GM20431 (cell line): ENCODE measurements around the gene LDB2.

Source experiments
- in situ Hi-C: fragments of 300-500 bp; cut with MseI, MboI; formaldehyde crosslinking; loops from one replicate; pipeline ENCODE4 v1.15.0; 2020; ENCODE audit warnings: low sequenced_read_pairs; ENCODE audit not compliant: unreplicated experiment

Gene LDB2

DNA sequence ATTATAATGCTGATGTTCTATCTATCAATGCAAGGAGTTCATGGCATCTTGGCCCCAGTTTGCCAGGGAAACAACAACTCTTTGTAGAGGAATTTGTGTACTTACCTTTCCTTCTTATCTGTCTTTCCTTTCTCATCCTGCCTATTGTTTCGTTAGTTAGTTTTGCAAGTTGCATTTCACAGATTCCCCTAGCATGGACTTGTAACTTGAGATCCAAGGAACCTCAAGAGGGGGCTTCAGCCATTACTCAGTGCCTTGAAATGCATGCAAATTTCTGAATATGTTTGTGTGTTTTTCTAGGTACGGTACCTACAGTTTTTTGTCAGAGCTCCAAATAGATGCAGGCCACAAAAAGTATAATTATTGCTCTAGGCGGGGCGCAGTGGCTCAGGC, 203.6 kb downstream of the LDB2 start:
- in situ Hi-C loops = no loop called here

DNA sequence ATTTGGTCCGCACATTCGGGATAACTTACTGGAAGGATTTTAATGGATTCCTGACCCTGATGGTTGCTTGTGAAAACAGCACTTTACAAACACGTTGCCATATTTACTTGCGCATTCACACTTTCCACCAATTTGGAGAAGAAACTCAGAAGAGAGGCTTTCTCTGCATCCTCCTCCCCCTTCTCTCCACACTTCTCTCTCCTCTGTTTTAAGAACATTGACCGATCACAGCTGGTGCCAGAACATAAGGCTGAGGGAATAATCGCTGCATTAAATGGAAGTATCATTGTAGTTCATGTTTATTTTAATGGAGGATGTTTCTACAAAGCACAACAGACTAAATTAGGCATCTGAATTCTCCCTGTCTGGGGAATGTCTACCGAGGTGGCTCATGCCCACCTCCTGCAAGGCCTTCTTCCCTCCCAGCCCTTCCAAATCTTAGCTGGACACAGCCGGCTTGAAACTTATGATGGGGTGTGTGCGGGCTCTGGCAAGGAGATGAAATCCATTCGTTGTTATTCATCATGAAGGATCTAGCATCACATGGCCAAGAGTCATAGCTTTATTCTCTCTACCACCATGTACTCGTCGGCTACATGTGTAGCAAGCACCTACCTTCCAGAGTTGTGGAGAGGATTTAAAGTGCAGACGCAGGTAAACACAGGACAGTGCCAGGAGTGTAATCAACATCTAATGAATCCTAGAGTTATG, 204.1 kb downstream of the LDB2 start:
- in situ Hi-C loops = no loop called here

DNA sequence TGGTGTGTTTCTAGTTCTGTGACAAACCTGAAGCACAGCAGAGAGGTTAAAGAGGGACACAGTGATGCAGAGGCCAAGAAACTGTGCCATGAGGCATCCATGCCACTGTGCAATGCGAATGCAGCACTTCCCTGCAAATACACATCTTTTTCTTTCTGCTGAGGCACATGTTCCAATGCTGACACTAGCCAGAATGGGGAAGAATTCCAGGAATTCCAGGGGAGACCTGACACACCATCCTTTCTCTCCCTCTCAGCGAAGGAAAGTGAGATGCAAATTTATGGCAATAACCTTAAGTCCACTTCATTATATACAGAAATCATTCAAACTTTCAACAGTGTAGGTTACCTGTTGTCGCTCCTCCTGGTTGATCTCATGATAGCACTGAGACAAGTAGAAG, 204.8 kb downstream of the LDB2 start:
- in situ Hi-C loops = no loop called here

DNA sequence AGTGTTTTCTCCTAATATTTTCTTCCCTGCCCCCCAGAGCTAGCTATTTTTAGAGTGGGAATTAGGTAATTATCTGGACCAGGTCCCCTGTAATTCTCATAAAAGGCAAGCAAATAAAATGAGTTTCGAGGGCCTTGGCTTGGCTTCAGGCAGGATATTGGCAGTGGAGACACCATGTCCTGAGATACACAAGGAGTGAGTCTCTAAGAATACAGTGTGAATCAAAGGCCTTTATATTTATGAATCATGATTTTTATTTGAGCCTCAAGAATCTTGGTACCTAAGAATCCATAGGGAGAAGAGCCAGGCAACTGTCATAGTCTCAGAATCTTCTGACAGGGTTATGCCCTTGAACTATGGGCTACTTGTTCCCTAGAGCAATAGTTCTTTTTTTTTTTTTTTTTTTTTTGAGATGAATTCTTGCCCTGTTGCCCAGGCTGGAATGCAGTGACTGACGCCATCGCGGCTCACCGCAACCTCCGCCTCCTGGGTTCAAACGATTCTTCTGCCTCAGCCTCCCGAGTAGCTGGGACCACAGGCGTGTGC, 205.4 kb downstream of the LDB2 start:
- in situ Hi-C loops = no loop called here

DNA sequence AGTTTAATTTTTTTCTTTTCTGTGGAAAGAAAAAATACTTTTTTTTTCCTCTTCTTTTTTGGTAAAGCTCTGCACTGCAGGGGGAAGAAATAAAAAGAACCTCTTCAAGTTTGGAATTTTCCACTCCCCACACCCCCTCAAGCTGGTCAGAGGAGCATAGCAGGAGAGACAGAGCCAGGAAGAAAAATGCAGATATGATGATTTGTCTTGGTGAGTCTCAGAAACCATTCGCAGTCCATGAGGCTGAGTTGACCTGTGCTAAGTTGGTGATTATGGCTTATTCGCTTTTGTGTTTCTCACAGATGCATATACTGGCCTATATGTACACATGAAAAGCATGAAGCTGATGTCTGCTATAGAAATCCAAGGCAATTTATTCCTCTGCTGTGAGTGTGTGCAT, 205.9 kb downstream of the LDB2 start:
- in situ Hi-C loops = no loop called here

DNA sequence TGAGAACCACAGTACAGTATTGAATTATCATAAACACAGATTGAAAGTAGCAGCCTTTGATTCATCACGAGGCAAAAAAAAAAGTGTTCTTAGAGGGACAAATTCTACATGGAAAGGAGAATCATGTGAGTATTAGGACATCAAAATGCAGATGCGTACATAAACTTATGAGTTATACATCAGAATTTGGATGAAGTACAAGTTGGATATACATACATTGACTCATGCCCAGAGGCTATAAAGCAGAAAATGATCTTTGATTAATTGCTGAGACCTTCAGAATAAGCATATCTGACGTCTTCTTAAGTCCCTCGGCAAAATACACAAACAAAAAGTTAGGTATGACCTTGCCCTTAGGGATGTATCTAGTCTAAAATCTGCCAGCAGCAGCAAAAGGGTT, 206.4 kb downstream of the LDB2 start:
- in situ Hi-C loops = no loop called here

DNA sequence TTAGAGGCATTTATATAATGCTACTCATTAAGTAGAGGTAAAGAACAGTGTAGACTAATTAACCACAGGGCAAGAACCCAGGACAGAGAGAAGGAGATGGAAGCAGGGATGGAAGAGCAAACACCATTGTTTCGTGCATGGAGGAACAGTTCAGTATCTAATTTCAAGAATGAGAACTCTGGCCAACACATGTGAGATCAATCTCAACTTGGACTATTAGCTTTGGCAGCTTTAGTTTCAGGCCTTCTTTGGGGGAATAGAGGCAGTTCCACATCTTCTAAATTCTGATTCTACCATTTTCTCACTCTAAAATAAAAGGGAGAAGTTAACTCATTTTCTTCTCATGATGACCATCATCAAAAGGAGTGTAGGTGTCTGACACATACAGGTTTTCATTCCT, 207.0 kb downstream of the LDB2 start:
- in situ Hi-C loops = no loop called here

DNA sequence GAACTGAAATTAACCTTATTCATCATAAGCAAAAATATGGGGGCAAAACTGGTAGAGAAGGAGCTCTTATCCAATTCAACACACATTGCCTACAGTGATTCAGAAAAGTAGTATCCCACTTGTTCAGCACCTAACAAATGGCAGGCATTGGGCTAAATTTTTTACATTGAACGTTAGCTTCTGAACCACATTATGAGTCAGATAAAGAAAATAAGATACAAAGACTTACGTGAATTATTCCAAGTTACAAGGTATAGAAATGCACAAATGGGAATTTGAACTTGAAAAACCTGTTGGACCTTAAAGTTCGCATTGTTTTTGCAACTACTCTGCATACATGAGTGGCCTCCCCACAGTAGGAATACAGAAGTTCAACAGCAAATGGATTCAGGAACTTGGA, 210.6 kb downstream of the LDB2 start:
- in situ Hi-C loops = no loop called here

DNA sequence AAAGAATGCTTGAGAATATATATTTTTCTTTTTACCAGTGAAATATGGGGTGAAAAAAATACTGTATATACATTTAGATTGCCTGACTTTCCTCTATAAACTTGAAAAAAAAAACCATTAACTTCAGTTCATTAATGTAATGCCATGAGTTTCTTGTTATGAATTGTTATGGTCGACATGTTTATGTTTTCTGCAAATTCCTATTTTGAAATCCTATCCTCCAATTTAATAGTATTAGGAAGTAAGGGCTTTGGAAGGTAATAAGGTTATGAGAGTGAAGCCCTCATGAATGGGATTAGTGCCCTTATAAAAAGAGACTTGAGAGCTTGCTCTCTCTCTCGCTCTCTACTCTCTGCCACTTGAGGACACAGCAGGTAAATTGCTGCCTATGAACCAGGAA, 211.4 kb downstream of the LDB2 start:
- in situ Hi-C loops = no loop called here

DNA sequence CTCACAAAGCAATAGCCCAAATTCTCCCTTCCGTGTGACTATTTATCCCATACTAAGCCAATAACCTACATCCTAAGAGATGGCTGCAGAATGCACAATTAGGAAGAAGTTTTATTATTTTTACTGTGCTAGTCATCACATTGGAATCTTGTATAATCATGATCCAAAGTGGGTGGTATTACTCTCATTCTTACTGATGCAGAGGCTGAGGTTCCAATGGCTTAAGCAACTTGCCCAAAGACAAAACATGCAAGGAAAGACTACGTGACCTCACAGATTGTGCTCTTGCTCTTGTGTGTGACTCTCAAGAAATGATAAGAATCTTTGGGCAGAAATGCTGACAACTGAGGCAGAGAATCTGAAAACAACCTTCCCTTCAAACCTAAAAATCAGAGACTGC, 212.2 kb downstream of the LDB2 start:
- in situ Hi-C loops = no loop called here

DNA sequence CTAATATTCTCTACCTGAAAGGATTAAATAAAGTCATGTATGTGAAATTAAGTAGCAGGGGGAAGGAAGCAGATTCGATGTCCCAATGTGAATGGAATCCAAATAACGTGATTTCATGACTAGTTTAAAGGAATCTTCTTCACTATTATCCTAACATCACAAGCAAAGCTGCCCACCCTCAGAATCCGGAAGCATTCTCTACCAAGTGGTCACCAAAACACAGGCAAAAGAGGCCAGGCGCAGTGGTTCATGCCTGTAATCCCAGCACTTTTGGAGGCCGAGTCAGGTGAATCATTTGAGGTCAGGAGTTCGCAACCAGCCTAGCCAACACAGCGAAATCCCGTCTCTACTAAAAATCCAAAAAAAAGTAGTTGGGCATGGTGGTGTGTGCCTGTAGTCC, 212.9 kb downstream of the LDB2 start:
- in situ Hi-C loops = no loop called here

DNA sequence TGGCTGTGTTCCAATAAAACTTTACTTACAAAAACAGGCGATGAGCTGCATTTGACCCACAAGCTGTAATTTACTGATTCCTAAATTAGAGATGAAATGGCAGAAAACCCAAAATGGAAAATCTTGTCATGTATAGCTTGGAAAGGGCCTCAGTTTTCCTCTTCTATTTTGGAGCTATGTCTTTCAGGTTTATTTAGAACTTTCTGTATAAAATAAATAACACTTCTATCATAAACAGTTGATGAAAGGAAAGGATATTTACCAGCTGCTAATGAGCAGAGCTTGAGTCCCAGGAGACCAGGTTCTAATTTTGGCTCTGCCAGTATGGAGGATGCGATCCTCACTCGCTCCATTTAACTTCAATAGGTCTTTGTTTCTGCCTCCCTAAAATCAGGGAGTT, 213.5 kb downstream of the LDB2 start:
- in situ Hi-C loops = no loop called here

DNA sequence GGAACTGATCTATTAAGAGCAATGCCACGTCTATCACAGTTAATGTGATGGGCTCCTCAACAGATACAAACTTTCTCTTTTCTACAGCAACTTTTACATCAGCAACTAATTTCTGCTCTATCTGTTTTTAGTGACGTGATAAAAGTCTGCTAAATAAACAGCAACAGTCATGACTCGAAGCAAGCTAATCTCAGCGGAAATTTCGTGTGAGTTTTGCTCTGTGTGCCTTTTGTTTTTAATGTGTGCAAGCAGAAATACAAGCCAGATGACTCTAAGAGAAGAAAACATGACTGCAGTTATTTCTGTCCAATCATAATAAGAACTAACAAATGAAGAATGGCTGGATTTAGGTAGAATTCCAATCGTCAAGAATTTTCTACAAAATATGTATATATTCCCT, 214.3 kb downstream of the LDB2 start:
- in situ Hi-C loops = no loop called here

DNA sequence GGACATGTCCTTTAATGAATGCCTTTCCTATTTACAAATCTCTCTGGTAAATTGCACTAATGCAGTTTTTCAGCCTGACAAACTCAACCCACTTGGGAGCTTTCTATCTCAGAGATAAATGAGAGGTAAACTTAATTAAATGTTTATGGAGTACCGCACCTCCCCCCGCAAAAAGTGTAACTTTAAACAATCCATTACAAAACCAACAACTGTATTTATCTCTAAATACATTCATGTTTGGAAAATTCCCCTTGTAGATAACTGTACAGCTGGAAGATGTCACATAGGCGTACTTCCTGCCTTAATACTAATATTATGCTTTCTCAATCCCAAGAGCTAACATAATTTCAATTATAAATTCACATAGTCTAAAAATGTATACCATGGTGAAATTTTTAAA, 215.5 kb downstream of the LDB2 start:
- in situ Hi-C loops = no loop called here

DNA sequence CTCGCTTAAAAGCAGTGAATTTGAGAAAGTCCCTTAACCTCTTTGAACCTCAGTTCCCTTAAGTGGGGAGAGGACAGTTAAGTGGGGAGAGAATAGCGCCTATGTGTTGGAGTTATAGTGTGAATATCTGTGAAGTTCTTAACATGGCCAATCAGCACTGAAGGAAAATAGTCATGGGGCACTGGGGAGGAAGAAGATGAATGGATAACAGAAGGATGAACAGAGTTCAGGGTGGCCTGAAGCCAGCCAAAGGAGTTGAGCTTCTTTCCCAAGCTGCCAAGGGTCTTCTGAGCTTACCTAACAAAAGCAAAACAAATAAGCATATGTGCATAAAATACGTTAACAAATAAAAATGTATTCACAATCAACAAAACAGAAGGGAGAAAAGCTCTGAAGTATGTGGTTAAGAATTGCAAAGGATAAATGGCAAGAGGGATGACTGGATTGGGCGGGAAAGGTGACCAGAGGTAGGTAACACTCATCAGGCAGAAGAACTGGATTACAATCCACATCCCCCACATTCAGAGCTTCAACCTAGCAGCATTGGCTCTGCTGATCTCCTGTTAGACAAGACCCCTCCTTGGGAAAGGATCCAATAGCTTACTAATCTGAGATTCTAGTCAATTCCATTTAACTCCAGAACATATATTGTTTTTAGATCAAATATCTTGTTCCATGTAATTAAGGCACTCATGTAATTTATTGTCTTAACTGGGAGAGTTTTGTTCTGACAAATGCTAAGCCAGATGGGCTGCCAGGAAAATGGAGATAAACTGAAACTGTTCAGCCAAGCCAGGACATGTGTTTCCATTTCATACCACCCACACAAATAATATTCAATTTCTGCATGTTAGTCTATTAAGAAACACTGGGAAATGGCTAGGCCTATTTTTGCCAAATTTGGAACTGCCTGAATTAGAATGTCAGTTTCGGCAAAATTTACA, 221.2 kb downstream of the LDB2 start:
- in situ Hi-C loops = no loop called here

DNA sequence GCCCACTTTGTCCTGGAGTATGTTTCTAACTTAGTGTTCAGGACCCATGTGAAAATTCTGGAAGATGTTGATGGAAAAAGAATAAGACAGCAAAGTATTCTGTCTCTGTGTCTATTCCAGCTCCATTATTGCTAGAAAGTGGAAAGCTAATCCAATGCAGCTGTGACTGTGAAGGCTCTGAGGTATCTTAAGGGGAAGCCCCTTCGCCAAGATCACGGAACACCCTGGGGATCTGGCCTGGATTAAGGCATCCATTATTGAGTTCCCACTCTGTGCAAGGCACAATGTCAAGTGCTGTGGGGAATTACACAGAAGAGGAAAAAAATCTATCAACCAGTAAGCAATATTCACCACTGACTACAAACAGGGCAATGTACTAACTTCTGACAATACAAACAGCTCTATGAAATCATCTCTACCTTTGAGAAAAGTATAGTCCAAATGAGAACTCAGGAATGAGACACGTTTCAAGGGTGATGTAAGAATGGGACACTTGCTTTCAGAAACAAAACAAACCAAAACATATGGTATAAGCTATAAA, 222.1 kb downstream of the LDB2 start:
- in situ Hi-C loops = no loop called here

DNA sequence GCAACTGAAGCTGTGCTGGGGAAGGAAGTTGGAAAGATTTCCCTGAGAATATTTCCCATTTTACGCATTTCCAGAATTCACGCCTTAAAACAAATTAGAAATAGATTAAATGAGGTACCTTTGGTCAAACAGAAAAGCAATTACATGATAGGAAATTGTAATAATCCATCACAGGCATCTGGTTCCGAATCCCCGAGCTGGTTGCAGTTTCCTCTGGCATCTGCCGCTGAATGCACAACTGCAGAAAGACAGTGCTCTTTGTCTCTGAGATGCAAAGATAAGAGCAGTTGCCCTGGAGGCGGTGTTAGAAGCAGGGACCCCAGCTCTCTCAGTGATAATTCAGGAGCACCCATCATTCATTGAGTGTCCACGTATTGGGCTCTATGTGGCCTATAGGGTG, 224.4 kb downstream of the LDB2 start:
- in situ Hi-C loops = no loop called here

DNA sequence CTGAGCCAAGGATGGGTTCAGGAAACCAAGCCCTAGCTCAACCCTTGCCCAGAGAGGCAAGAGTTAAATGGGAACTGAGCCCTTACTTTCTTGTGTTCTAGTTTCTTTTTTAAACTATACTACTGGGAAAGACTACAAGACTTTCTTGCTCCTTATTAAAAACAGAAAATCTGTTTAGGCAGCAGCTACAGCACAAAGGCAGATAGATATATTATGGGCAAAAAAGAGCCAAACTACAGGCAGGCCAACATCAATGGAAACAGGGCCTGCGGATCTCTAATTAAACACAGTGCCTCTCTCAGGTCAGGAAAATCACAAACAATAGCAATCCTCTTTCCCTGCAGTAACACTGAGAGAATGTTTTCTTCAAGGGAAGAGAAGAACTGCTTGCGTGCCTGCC, 226.0 kb downstream of the LDB2 start:
- in situ Hi-C loops = no loop called here

DNA sequence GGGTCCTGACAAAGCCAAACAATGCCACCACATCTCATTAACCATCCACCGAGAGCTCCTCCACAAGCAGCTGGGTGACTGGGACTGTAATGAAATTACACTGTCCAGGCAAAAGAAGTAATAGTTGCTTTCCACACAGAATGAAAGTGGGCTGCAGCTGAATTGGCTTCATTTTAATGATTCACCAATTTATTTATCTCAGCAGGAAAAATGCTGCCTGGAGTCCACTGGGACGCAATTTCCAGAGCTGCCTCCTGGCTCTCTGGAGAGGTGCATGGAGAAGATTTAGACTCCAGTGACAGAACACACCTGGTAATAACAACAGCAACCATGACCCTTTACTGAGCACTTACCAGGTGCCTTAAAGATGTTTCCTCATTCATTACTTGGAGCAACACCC, 226.7 kb downstream of the LDB2 start:
- in situ Hi-C loops = no loop called here

DNA sequence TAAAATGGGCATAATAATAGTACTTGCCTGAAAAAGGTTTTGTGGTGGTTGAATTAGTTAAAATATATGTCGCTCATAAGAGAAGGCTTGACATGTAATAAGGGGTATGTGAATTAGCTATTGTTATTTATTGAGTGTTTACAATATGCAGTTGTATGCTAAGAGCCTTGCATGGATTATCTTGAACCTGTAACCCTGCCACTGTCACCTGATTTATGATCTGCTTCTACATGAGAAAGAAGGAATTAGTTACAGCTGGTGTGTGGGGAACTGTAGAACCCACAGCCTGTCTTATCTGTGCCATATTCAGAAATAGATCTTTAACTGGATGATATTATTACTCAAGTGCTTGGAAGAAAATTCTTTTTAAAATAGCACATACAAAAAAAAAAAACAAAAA, 227.7 kb downstream of the LDB2 start:
- in situ Hi-C loops = no loop called here

DNA sequence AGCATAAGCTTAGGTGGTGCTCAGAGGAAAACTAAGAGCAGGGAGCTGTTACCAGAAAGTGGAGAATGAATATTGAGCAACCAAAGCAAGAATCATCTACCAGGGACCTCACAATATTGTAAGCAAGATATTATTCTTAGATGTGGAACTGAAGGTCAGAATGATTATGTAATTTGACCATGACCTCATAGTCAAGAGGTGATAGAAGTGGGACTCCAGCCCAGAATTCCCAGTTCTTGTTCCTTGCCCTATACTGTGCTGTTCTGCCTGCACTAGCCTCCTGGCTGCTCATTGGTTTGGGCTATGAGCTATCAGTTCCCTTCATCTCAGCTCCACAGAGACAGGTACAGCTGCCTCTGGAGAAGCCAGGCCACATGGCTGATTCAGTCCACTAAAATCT, 229.4 kb downstream of the LDB2 start:
- in situ Hi-C loops = no loop called here
